HG02973 (cell line): Measurements from ENCODE around the gene ITGAV.

Experiments
- ATAC-seq: cut with Tn5 transposase; IDR thresholded peaks from one replicate; pipeline ENCODE4 v1.9.1; 2021; ENCODE audit warnings: moderate library complexity; ENCODE audit not compliant: unreplicated experiment

The ITGAV gene

DNA sequence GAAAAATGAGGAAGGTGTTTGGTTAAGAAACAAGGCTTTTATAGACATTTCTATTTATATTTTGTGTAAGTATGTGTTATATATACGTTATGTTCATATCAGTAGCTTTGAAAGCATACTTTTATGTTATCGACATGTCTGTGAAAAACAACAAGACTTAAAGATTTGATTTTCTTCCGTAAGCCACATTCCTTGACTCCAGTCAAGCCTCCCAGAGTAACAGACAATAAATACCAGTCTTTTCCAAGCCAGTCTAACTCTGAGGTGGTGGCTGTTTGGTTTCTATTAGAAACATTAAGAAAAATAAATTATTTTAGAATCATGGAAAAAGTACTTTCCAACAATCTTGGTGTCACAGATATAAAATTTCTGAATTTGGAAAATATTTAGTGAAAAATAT lies 16.3 kb upstream of the ITGAV start:
- no peak for ATAC-seq

DNA sequence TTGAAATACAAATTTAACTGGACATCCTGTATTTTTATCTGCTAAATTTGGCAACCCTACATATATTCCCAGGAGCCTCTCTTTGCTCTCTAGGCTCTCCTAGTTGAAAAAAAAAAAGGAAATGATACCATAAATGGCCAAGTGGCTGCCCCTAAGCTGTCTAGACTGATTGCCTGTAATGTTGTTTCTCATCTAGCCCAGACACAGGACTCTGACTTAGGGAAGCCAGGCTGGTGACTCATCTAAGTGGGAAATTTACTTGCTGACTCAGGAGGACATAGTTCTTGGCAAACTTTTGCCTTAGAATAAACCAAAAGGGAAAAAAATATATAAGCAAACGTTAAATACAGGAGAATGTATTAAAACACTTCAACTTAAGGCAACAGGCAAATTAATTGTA lies 14.6 kb upstream of the ITGAV start:
- no peak for ATAC-seq

DNA sequence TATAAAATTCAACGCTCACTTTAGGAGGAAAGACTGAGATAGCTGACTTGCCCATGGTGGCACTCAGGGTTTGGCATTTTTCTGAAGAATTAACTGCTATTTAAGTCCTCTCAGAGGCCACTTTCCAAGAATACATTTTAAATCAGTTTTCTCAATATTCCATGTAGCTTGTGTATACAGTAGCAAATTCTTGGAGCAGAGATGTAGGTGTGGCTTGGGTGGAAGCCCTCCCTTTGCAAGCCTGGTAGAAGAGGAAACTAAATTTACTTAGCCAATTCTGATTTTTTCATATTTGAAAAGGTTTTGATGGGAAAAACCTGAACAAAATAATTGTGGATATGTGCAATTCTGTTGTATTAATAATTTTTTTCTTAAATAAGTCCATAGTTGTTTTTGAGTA lies 14.0 kb upstream of the ITGAV start:
- no peak for ATAC-seq

DNA sequence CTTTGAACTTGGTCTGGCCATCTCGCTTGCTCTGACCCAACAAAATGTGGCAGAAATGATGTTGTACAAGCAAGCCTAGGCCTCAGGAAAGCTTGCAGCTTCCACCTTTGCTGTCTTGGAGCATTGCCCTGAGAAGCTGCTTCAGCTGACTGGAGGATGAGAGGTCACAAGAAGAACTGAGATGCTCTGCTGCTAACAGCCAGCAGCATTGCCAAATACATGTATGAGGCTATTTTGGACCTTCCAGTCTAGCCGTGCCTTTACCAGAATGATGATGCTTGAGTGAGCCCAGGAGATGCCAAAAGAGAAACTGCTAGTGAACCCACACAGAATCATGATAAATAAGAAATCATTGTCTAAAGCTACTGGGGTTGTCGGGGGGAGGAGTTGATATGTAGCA lies 13.2 kb upstream of the ITGAV start:
- no peak for ATAC-seq

DNA sequence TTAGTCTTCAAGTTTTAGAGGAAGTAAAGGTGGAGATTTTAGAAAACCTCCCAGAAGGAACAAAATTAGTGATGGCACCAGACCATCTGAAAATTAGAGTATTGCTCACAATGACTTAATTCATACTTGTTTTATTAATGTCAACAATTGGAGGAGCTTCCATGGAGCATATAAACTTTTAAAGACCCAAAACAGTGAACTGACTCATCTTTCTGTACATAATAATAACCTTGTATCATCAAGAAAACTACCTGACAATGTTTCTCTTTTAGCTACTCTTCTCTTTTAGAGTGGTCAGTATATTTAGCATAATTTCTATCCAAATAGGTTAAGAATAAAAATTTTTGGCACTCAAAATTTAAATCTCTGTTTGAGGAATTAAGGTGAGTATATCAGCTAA lies 7.2 kb upstream of the ITGAV start:
- ATAC-seq: no peak

DNA sequence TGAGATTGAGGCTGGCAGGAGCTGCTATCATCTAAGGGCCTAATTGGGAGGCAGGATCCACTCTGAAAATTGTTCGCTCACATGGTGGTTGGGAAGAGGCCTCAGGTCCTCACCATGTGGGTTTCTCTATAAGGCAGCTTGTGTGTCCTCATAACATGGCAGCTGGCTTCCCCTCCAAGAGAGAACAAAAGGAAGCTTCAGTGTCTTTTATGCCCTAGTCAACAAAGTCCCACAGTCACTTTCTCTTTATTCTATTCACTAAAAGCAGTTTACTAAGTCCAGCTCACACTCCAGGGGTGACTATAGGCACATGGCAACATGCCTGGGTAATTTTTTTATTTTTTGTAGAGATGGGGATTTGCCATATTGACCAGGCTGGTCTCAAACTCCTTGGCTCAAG lies 5.8 kb upstream of the ITGAV start:
- no peak for ATAC-seq

DNA sequence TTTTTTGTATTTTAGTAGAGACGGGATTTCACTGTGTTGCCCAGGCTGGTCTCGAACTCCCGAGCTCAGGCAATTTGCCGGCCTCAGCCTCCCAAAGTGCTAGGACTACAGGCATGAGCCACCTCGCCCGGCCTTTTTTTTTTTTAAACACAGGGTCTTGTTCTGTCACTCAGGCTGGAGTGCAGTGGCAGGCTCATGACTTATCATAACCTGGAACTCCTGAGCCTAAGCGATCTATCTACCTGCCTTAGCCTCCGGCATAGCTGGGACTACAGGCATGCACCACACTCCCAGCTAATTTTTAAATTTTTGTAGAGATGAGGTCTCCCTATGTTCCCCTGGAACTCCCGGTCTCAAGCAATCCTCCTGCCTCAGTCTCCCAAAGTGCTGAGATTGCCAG lies 1.4 kb upstream of the ITGAV start:
- ATAC-seq: no peak

DNA sequence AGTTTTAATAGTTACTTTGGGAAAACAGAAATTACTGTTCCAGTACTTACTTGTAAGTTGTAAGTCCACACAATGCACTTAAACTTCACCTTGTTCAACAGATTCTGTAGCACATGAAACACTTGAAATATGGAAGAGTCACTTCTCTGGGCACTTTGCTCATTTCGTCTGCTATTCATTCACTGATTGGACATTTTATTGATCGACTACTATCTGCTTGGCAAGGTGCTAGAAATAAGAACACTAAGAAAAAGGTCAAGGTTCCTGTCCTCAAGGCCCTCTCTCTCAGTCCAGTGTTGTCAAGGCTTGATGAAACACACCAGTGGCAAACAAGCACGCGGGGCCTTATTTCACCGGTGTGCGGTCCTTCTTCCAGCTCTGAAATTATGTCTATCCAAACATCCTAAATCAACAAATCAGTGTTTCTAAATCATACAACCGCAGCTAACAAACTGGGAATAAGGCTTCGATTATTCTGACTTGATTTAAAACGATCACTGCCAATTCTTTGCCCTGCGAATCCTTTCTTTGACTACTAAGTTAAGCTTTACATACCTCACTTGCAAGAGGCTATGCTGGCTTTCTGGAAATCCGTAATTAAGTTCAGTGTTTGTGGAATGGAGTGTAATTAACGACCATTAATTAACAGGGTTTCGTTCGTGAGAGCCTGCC lies 780 bp upstream of the ITGAV start:
- no peak for ATAC-seq

DNA sequence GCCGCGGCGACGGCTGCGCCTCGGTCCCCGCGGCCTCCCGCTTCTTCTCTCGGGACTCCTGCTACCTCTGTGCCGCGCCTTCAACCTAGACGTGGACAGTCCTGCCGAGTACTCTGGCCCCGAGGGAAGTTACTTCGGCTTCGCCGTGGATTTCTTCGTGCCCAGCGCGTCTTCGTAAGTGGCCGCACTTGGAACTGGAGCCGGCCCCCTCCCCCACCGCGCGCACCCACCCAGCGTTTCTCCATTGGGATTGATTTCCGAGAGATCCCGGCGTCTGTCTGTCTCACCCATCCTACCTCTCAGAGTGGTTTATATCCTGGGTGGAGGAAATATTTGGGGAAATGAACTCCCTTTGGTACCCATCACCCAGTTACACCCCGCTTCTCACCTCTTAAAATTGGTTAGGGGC lies 498 bp downstream of the ITGAV start:
- no peak for ATAC-seq

DNA sequence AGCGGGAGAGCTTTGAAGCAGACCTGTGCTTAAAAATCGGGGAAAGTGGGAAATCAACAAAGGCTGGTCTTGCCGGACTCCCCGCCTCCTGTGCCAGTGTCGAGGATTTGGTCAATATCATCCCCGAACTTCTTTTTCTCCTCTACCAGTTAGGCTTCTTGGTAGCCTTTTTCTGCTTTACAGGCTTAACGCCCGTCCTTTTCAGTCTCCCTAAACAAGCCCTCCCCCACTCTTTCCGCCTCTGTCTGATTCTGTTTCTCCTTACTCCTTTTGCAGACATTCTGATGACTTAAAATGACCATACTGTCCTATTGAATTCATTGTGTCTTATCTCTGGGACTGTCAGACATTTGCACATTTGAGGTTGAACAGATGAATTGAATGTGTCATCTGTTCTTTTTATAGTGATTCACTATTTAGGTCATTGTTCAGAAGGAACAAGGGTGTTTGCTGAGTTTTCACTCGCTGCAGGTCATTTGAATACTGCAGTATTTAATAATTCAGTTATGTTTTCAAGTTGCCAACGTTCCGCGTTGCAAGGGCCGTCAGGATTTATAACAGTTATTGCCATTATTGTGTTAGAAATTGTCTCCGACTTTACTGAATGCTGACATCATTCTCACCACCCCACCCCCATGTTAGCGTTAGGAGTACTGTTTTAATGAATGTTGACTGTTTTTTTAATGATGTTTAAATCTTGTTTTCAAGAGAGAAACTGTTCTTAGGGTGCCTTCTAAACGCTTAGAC lies 1.1 kb downstream of the ITGAV start:
- ATAC-seq: no peak

DNA sequence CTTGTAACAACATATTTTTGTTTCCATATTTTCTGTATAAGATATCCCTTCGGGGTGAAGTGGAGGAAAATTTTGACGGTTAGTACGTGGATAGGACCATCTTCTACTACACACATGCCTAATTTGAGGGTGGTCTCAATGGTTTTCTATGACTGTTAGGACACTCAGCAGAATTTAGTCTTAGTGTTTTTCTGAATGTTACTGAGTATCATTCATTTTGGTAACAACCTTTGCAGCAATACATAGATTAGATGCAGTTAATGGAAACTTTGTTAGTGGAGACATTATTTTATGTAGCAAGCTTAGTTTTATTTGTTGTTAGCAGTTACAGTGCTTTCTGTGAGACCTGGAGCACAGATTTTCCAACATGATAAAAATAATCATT lies 1.6 kb downstream of the ITGAV start:
- ATAC-seq: no peak

DNA sequence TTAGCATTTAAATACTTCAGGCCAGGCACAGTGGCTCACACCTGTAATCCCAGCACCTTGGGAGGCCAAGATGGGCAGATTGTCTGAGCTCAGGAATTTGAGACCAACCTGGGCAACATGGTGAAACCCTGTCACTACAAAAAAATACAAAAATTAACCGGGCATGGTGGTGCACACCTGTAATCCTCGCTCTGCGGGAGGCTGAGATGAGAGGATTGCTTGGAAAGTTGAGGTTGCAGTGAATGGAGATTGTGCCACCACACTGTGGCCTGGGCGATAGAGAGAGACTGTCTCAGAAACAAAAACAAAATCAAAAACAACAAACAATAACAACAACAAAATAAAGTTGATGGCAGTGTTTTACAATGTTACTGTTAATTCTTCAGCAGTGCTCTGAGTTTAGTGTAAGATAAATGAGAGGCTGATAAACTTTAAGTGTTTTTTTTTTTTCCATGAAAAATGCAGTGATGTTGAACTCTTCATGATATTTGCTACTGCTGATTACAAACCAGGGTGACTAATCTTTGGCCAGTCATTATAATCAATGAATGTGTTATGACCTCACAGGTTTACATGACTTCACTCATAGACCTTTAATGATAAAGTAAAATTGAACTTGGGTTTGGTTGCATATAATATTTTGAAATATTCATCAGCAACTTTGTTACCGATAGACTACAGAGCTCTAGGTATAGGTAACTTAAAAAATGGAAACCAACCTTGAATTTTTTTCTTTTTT lies 2.5 kb downstream of the ITGAV start:
- ATAC-seq: no peak

DNA sequence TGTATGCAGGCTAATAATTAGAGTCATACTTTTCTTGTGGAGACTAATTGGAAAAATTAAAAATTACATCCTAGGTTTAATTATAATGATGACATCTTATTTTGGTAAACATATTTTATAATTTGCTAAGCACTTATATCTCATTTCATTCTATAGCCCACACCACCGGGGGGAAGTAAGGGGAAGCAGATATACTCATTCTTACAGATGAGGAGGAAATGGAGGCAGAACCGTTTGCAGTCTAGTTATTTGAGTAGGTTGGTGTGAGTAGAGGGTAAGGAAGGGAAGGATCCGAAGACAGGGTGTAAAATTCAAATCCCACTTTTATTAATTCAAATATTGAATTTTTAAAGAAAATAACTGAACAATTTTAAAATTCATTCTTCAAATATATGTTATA lies 3.7 kb downstream of the ITGAV start:
- no peak for ATAC-seq

DNA sequence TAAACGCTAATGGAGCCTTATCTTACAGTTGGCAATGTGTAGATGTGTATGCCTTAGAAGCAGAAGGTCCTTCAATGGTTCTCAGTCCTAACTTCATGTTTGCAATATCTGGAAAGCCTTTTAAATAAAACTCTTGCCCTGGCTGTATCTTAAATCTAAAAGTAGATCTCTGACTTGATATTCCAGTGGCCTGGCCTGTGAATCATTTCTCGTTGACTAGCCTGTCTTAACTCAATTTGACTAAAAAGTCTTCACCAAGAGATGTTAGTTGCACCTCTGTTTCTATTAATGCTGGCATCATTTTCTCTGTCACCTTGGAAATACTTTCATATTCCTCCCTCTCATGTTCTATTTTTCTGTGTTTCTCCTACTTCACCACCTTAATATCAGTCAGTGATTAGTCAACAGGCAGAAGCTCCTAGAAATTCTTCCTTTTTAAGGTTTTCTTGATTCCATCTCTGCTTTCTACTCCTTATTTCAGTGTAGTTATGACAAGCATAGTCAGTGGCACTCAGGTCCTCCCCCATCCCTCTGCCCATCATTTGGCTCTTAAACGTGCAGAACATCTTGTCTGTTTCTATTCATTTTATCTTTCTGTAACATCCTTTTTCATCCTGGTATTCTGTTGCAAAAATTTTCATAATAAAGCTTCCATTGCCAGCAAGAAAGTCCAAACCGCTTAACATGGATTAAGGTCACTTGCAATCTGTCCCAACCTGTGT lies 4.3 kb downstream of the ITGAV start:
- no peak for ATAC-seq

DNA sequence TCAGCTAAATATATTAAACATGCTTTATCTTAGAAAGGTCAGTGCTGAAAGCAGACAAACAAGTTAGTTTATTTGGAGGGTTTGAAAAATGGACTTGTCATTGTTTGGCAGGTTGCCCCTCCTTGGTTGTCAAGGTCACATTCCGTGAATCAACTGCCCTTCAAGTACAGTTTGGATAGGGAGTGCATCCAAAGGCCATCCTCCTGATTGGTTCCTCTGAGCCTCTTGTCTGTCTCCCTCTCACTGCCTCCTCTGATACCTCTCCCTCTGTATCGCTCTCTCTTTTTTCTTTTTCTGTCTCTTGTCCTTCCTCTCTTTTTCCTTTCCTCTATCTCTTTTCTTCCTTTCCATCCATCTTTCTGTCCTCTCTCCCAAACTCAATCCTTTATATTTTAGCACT lies 5.4 kb downstream of the ITGAV start:
- ATAC-seq: no peak

DNA sequence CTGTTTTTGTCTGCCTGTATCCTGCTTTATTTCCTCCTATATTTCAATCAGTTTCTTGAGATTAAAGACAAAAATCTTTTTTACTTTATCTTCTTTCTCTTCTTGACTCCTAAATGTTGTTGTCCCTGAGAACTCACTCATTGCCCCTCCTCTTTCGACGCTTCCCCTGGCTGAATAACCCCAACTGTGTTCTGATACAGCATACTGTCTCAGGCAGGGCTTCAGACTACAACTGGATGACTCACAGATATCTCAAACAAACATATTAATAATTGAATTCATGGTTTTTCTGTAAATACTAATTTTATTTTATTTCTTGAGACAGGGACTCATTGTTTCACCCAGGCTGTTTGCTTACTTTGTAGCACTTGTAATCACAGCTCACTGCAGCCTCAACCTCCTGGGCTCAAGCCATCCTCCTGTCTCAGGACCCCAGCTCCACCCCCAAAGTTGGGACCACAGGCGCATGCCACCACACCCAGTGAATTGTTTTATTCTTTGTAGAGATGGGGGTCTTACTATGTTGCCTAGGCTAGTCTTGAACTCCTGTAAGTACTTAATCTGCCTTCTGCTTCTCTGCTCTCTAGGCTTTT lies 9.4 kb downstream of the ITGAV start:
- ATAC-seq: no peak

DNA sequence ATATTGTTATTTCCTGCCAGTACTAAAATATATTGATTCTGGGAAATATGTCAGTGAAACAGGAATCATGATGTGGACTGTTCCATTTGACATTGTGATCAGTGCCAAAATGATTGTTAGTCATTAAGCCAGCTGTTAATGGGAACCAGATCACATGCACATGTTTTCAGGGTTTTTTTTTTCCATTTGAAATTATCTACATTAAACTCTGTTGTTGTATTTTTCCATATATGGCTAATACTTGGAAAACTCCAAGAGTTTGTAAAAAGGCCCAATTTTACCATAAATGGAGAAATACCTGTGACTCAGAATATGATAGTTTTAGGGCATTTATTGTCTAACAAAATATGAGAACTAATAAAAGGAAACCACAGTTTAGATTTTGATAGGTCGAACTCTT lies 13.4 kb downstream of the ITGAV start:
- ATAC-seq: no peak

DNA sequence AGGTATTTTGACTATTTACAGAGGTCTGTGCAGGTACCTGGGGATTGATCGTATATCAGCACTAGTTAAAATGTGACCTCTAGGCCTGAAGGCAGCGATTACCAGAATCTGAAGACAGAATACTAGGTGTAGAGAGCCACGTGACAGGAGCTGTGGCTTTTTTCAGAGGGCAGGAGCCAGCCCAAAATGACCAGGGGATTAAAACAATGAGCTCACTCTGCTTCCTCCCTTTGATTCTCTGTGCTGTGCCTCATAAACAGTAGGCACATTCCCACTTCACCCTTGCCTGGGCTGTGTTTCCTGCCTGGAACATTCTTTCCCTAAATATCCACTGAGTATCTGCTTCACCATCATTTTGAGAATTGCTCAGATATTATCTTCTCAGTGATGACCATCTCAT lies 15.2 kb downstream of the ITGAV start:
- no peak for ATAC-seq

DNA sequence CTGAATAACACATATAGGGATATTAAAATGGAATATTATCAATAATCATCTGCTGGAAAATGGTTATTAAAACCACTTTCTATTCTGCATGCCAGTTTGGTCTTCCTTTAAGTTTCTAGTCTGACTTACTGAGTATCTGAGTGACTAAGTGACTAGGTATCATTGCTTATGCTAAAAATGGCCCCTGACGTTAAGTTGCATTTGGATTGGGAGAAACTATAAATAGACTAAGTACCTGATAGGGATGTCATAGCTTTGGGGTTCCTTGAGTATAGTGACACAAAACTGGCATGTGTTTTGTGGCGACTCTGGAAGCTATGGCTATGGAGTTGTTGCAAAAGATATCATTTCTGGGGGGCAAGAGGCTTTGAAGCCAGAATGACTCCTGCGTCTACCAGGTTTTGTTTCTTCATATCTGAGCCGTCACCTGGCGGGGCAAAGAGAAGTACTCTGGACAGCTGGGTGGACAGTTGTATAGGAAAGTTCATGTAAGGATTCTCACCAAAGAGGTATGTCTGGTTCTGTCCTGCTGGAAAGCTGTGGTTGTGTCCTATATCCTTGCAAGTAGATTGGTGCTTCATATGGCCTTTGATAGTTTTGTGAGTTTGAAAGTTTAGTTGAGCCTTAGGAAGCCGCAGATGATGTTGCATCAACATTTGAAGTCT lies 17.9 kb downstream of the ITGAV start:
- ATAC-seq: no peak

DNA sequence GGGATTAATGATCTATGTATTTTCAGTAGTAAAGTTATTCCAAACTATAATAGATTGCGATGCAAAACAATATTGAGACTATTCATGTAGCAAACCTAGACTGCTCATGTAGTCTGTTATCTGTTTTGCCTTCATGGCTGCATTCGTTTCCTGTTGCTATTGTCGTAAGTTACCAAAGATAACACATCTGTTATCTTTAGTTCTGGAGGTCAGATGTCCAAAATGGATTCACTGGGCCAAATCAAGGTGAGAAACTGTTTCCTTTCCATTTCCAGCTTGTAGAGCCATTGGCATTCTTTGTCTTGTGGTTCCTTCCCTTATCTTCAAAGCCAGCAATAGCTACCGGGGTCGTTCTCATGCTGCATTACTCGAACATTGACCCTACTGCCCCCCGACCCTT lies 20.9 kb downstream of the ITGAV start:
- ATAC-seq: no peak

DNA sequence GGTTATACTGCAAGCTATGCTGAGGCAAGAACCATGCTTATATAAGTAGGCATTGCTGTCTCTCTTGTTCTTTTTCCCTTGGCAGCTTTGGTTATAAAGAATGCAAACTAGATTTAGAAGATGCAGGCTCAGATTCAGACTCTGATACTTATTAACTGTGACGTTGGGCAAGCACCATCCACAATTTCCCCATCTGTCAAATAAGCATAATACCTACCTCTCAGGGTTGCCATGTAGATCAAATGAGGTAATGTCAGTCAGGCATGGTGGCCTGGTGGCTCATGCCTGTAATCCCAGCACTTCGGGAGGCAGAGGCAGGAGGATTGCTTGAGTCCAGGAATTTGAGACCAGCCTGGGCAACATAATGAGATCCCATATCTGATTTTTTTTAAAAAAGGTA lies 21.7 kb downstream of the ITGAV start:
- no peak for ATAC-seq
